ENCODE results near the gene SESN2.

The SESN2 gene

DNA sequence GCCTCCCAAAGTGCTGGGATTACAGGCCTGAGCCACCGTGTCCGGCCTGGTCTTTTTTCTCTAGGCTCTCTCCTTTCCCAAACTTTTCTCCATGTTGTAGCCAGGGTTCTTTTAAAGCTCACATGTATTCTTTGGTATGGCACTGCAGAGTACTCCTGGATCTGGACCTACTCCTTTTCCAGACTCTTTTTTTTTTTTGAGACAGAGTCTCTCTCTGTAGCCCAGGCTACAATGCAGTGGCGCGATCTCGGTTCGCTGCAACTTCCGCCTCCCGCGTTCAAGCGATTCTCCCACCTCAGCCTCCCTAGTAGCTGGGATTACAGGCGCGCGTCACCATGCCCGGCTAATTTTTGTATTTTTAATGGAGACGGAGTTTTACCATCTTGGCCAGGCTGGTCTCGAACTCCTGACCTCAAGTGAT, 68.9 kb downstream of the SESN2 start:
- Histone ChIP-seq H2AFZ (peak overlapping the region; percentile 93), H3K4me1 (no peaks in the 10 kb centered on the region), H3K9ac (no peak overlapping the region), H3K79me2 (no peaks in the 10 kb centered on the region), H3K36me3 (ENCODE audit: control insufficient read depth, insufficient read depth, low read length) (no peaks in the 10 kb centered on the region), H3K9me3 (ENCODE audit: control insufficient read depth, low read length) (no peaks in the 10 kb centered on the region), H3K27ac (peak overlapping the region; percentile 88), H3K4me2 (ENCODE audit: low read length) (peak overlapping the region; percentile 74), H3K27me3 (ENCODE audit: control insufficient read depth, insufficient read depth, low read length) (no peaks in the 10 kb centered on the region), H3K4me3 (ENCODE audit: low read depth, low read length) (peak overlapping the region; percentile 96)
- TF ChIP-seq, protein P1, sequence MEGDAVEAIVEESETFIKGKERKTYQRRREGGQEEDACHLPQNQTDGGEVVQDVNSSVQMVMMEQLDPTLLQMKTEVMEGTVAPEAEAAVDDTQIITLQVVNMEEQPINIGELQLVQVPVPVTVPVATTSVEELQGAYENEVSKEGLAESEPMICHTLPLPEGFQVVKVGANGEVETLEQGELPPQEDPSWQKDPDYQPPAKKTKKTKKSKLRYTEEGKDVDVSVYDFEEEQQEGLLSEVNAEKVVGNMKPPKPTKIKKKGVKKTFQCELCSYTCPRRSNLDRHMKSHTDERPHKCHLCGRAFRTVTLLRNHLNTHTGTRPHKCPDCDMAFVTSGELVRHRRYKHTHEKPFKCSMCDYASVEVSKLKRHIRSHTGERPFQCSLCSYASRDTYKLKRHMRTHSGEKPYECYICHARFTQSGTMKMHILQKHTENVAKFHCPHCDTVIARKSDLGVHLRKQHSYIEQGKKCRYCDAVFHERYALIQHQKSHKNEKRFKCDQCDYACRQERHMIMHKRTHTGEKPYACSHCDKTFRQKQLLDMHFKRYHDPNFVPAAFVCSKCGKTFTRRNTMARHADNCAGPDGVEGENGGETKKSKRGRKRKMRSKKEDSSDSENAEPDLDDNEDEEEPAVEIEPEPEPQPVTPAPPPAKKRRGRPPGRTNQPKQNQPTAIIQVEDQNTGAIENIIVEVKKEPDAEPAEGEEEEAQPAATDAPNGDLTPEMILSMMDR (IDR thresholded peaks at IDR 0.05): no peak

- Histone ChIP-seq H2AFZ (peak overlapping the region; percentile 93), H3K4me3 (ENCODE audit: low read depth, low read length) (peak overlapping the region; percentile 96), H3K79me2 (no peaks in the 10 kb centered on the region), H3K9me3 (ENCODE audit: control insufficient read depth, low read length) (no peaks in the 10 kb centered on the region), H3K27ac (peak overlapping the region; percentile 88), H3K4me1 (no peaks in the 10 kb centered on the region), H3K27me3 (ENCODE audit: control insufficient read depth, insufficient read depth, low read length) (no peaks in the 10 kb centered on the region), H3K36me3 (ENCODE audit: control insufficient read depth, insufficient read depth, low read length) (no peaks in the 10 kb centered on the region), H3K4me2 (ENCODE audit: low read length) (peak overlapping the region; percentile 74), H3K9ac (peak overlapping the region; percentile 67)
- TF ChIP-seq, protein P1 (IDR thresholded peaks at IDR 0.05): no peak
These were observed 70.3 kb downstream of the SESN2 start for GRCh38 chr1:28329395-28330153.

Data from parathyroid adenoma (tissue), 2 donors.